Measurements from ENCODE around the gene COL25A1. TPM values are rescaled to one million over a fixed set of nuclear protein-coding genes. Genes with fewer than 3 reads are reported as not detected.
A peak's percentile ranks its signal among the peaks of the same experiment; 100 is the strongest.

The COL25A1 gene
- total RNA-seq, 1 experiment from 2014 or later, result 8.8 TPM

DNA sequence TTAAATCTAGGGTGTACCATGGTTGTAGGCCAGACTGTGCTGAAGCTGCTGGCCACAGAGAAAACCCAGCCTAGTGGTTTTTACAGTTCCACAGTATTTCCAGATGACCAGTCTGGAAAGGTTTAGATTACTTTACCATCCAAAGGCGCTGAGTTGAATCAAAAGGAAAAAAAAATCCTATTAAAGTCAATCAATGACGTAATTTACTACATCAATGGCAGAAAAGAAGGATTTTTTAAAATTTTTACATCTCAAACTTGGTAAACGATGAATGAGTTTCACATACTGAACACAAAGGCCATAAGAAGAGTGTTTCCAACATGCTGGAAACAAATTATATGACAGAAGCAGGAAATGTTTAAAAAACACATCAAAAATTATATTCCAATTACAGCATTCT is 409.0 kb downstream of the COL25A1 start:
- Histone ChIP-seq H3K4me3 (ENCODE audit: low read depth, low read length, poor library complexity, severe bottlenecking) (no peak overlapping the region), H3K4me1 (ENCODE audit: insufficient read depth, low read length, poor library complexity, severe bottlenecking) (peaks cover 54% of the 10 kb centered on the region), H3K9me3 (ENCODE audit: low read depth, low read length, poor library complexity, severe bottlenecking) (no peaks in the 10 kb centered on the region), H3K36me3 (ENCODE audit: insufficient read depth, low read length, poor library complexity, severe bottlenecking) (no peaks in the 10 kb centered on the region), H3K27ac (ENCODE audit: low read depth, low read length, poor library complexity, severe bottlenecking) (no peak overlapping the region), H3K27me3 (replicated peaks; ENCODE audit: insufficient read depth, low read depth, low read length, poor library complexity) (no peaks in the 10 kb centered on the region)
- no TSS peak for BruUV-seq (replicated peaks)
- DNase-seq (ENCODE audit: low spot score), result no peak
- intact Hi-C loops (cut with micrococcal nuclease; ENCODE audit: unreplicated experiment), result no loop called here
- TF ChIP-seq, protein P1, sequence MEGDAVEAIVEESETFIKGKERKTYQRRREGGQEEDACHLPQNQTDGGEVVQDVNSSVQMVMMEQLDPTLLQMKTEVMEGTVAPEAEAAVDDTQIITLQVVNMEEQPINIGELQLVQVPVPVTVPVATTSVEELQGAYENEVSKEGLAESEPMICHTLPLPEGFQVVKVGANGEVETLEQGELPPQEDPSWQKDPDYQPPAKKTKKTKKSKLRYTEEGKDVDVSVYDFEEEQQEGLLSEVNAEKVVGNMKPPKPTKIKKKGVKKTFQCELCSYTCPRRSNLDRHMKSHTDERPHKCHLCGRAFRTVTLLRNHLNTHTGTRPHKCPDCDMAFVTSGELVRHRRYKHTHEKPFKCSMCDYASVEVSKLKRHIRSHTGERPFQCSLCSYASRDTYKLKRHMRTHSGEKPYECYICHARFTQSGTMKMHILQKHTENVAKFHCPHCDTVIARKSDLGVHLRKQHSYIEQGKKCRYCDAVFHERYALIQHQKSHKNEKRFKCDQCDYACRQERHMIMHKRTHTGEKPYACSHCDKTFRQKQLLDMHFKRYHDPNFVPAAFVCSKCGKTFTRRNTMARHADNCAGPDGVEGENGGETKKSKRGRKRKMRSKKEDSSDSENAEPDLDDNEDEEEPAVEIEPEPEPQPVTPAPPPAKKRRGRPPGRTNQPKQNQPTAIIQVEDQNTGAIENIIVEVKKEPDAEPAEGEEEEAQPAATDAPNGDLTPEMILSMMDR (conservative IDR thresholded peaks at IDR 0.05; ENCODE audit: low read depth, low read length), result no peak
- TF ChIP-seq EZH2 (IDR thresholded peaks at IDR 0.05; ENCODE audit: borderline replicate concordance, low read depth, low read length, poor library complexity, severe bottlenecking), result no peak
- CTCF ChIA-PET, result no interaction called here
- POLR2A ChIA-PET (ENCODE audit: low non-redundant PET), result no interaction called here

DNA sequence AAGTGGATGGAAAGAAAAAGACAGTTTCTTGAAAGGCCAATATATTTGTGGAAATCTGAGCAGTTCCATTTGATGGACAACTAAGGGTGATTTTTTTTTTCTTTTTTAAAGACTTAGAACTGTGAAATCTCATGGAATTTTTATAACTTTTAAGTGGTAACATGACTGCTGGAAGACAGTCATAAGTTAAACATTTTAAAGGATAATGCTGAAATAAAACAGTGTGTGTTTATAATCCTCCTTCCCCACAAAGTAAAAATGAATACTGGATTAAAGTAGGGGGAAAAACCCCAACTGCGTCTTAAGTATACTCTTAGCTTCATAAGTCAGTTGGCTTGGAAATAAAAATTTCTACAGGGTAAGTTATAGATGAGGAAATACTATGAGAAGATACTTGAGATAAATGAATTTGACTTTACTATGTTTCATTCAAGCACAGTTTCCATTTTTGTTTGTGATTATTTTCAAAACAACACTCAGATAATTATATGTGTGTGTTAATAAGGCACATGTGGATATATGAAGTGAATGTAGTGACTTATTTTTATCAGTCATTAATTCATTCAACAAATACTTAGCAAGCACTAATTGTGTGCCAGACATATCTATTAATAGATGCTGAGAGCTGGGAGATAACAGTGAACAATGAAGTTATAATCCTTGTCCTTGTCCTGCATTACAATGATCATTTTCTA is 410.4 kb downstream of the COL25A1 start:
- Histone ChIP-seq H3K27ac (ENCODE audit: low read depth, low read length, poor library complexity, severe bottlenecking) (peak overlapping the region; percentile 51), H3K27me3 (replicated peaks; ENCODE audit: insufficient read depth, low read depth, low read length, poor library complexity) (no peaks in the 10 kb centered on the region), H3K4me3 (ENCODE audit: low read depth, low read length, poor library complexity, severe bottlenecking) (no peak overlapping the region), H3K36me3 (ENCODE audit: insufficient read depth, low read length, poor library complexity, severe bottlenecking) (no peaks in the 10 kb centered on the region), H3K4me1 (ENCODE audit: insufficient read depth, low read length, poor library complexity, severe bottlenecking) (peaks cover 60% of the 10 kb centered on the region), H3K9me3 (ENCODE audit: low read depth, low read length, poor library complexity, severe bottlenecking) (no peaks in the 10 kb centered on the region)
- TF ChIP-seq, protein P1 (conservative IDR thresholded peaks at IDR 0.05; ENCODE audit: low read depth, low read length), result no peak
- no peak for TF ChIP-seq EZH2 (IDR thresholded peaks at IDR 0.05; ENCODE audit: borderline replicate concordance, low read depth, low read length, poor library complexity, severe bottlenecking)
- intact Hi-C loops (cut with micrococcal nuclease; ENCODE audit: unreplicated experiment), result no loop called here
- POLR2A ChIA-PET (ENCODE audit: low non-redundant PET), result no interaction called here
- CTCF ChIA-PET, result no interaction called here
- no TSS peak for BruUV-seq (replicated peaks)
- DNase-seq (ENCODE audit: low spot score), result peak; percentile 76

DNA sequence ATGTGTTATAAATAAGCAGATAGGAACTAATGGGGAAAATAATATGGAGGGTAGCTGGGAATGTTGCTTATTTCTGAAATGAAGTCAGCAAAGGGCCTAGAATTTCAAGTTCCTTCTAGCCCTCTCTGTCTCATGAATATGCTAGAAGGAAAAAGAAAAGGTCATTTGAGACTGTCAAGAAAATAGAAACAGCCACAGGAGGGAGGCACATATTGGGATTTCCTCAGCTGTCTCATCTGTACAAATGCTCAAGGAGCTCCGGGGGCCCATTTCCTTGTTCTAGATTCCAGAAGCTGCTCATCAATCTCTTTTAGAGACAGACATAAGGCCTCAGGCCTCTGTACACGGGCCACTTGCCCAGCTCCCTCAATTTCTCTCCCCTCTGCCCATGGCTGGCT is 412.0 kb downstream of the COL25A1 start:
- peaks cover 68% of the 10 kb centered on the region for H3K4me1 ChIP-seq (ENCODE audit: insufficient read depth, low read length, poor library complexity, severe bottlenecking)
- no peak overlapping the region for H3K4me3 ChIP-seq (ENCODE audit: low read depth, low read length, poor library complexity, severe bottlenecking)
- H3K36me3 ChIP-seq (ENCODE audit: insufficient read depth, low read length, poor library complexity, severe bottlenecking), result no peaks in the 10 kb centered on the region
- ChIA-PET POLR2A (ENCODE audit: low non-redundant PET) (no interaction called here), CTCF (no interaction called here)
- TF ChIP-seq, protein P1 (conservative IDR thresholded peaks at IDR 0.05; ENCODE audit: low read depth, low read length), result peak; percentile 40; the same call in 1 of the 2 replicates
- no peak for TF ChIP-seq EZH2 (IDR thresholded peaks at IDR 0.05; ENCODE audit: borderline replicate concordance, low read depth, low read length, poor library complexity, severe bottlenecking)
- peak; percentile 70 for DNase-seq (ENCODE audit: low spot score)
- intact Hi-C loops (cut with micrococcal nuclease; ENCODE audit: unreplicated experiment), result no loop called here
- no TSS peak for BruUV-seq (replicated peaks)
- H3K9me3 ChIP-seq (ENCODE audit: low read depth, low read length, poor library complexity, severe bottlenecking), result no peaks in the 10 kb centered on the region
- peak overlapping the region; percentile 23 for H3K27ac ChIP-seq (ENCODE audit: low read depth, low read length, poor library complexity, severe bottlenecking)
- no peaks in the 10 kb centered on the region for H3K27me3 ChIP-seq (replicated peaks; ENCODE audit: insufficient read depth, low read depth, low read length, poor library complexity)
